Aorta (tissue), 5 donors: Measurements from ENCODE around the gene HOXA9. TPM values are rescaled to one million over a fixed set of nuclear protein-coding genes. Genes with fewer than 3 reads are reported as not detected.

Source experiments
- ATAC-seq: fragments of 200-7000 bp; cut with Tn5 transposase; one replicate; pipeline ENCODE4 v1.9.1; 2022; ENCODE audit warnings: moderate library complexity; ENCODE audit not compliant: low FRiP score
- DNase-seq, 2 donors: peaks; one replicate each; pipeline ENCODE4 v3.0.0-alpha.2; 2020
- H3K27ac ChIP-seq, 2 donors: one replicate each; pipeline ENCODE4 v1.5.1; 2013; ENCODE audit warnings: low read length in 2 of 2, mild to moderate bottlenecking in 2 of 2, moderate library complexity in 2 of 2, control low read depth in 1 of 2, inconsistent platforms in 1 of 2, low read depth in 1 of 2
- H3K27me3 ChIP-seq, 2 donors: one replicate each; pipeline ENCODE4 v1.6.1; 2013; ENCODE audit warnings: control low read depth in 1 of 2, low read length in 1 of 2, mild to moderate bottlenecking in 1 of 2, moderate library complexity in 1 of 2; ENCODE audit not compliant: insufficient read depth in 2 of 2, control insufficient read depth in 1 of 2
- H3K36me3 ChIP-seq, 2 donors: one replicate each; pipeline ENCODE4 v1.6.1; 2013; ENCODE audit warnings: control low read depth in 1 of 2, low read length in 1 of 2, mild to moderate bottlenecking in 1 of 2; ENCODE audit not compliant: insufficient read depth in 2 of 2, control insufficient read depth in 1 of 2
- H3K4me1 ChIP-seq, 2 donors: one replicate each; pipeline ENCODE4 v1.6.1; 2013; ENCODE audit warnings: low read length in 2 of 2, control low read depth in 1 of 2, mild to moderate bottlenecking in 1 of 2, moderate library complexity in 1 of 2; ENCODE audit not compliant: insufficient read depth in 2 of 2, control insufficient read depth in 1 of 2
- H3K4me3 ChIP-seq, 2 donors: one replicate each; pipeline ENCODE4 v1.5.1; 2013; ENCODE audit warnings: low read length in 2 of 2, control low read depth in 1 of 2, mild to moderate bottlenecking in 1 of 2
- H3K9me3 ChIP-seq: one replicate; pipeline ENCODE4 v1.6.1; 2013; ENCODE audit warnings: mild to moderate bottlenecking, low read length; ENCODE audit not compliant: control insufficient read depth
- WGBS, 2 donors: extraction: QIAGEN DNeasy Blood & Tissue Kit; methylation state at CpG; one replicate each; pipeline ENCODE4 v1.1.7; 2013; 5-methylcytosine and 5-hydroxymethylcytosine counted together
- intact Hi-C, 2 donors: fragments of 100-400 bp; cut with DNase I; formaldehyde crosslinking; loops; one replicate each; pipeline versions ENCODE4 v1.14.2 to v1.15.0; 2022
- polyA plus RNA-seq, 2 donors: library from polyadenylated mRNA; stranded (reverse); fragments of 200-250 nt; gene quantifications; one replicate each; pipeline ENCODE4 v1.2.3, GENCODE V29; 2013
- total RNA-seq, 2 donors: library from RNA; stranded (reverse); fragmentation: NEBNext Ultra II Directional; extraction: Animal tissue kit (Norgen Biotek cat#: 25700); gene quantifications; one replicate each; pipeline ENCODE4 v1.2.1, GENCODE V29; 2021
- donor health status: healthy with polysubstance abuse.
- donor health status: Bipolar disorder and iron deficiency.
- donor health status: DM: no; HTN: no; CAD: no.
- donor health status: DM: no; HTN: no; CAD: no.
- donor health status: DM: yes; HTN: yes; CAD: no.

The HOXA9 gene
- total and polyA plus RNA-seq, 4 donors: 1.5 to 5.8 (median 2.4) TPM

DNA sequence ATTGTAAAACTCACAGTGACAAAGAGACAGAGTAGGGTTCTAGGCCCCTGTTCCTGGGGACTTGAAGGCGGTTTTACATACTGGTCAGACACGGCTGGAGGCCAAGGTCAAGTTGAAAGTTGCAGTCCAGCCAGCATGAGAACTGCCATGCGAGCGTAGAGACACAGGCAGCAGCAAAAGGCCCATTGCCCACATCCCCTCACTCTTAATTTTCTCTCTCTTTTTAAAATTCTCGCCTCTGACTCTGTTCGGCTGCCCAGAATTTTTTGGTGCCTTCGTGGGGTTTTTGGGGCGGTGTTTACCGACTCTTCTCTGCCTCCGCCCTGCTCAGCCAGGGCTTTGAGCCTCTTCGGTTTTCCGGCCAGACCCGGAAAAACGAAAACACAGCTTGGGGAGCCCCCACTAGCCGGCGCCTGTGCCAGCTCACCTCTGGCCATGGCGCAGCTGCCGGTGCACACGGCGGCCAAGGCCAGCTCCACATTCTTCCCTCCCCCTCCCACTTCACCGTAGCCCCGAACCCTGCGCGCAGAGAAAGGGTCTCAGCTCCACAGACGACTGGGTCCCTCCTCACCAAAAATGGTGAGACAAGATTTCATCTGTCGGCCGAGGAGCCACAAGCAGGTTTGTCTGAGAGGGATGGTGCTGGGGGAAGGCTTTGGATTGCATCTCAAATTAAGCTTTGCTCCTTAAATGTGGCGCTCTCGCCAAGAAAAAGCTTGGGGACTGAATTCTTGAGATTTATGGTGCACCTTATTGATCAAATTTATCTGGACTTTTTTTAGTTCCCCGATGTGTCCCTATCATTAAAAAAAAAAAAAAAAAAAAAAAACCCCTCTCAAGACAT, 36.9 kb upstream of the HOXA9 start:
- 26 to 34% methylated on average over 30 of the region's 30 CpGs for WGBS, 2 donors
- Histone ChIP-seq H3K27me3 (peaks cover 0 to 2% of the 10 kb centered on the region in 2 donors), H3K27ac (no peak overlapping the region), H3K36me3 (no peaks in the 10 kb centered on the region), H3K4me1 (no peaks in the 10 kb centered on the region), H3K9me3 (no peaks in the 10 kb centered on the region), H3K4me3 (no peak overlapping the region)
- intact Hi-C loops: loop anchor here in 1 of 2 donors (5.0 kb wide), 1 partner anchor 890 kb away; no protein-coding TSS in a partner anchor
- DNase-seq (peak in 1 of 2 donors; percentile 31), ATAC-seq (no peak)

DNA sequence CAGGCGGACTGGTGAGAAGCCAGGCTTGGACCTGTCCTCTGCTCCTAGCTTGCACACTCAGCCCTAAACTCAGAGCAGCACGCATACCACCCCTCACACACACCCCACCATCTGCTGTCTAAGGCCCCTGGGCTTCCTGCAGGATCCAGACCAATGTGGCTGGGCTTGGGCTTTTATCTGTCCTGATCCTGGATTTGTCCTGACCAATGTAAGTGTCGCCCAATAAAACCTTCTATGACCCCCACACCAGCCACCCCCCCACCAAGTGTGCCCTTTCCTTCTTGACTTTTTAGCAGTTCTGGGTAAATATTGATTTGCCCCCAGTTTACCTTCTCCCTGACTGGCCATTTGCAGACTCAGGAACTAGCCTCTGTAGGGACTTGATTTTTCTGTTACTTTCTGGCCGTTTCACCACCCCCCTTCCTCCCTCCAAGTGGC, 36.3 kb upstream of the HOXA9 start:
- 34 to 59% methylated on average over 4 of the region's 4 CpGs for WGBS, 2 donors
- DNase-seq (peak in 1 of 2 donors; percentile 47), ATAC-seq (no peak)
- intact Hi-C loops: loop anchor here in 1 of 2 donors (5.0 kb wide), 1 partner anchor 891 kb away; no protein-coding TSS in a partner anchor
- Histone ChIP-seq H3K27ac (no peak overlapping the region), H3K9me3 (no peaks in the 10 kb centered on the region), H3K36me3 (no peaks in the 10 kb centered on the region), H3K27me3 (peaks cover 0 to 2% of the 10 kb centered on the region in 2 donors), H3K4me1 (no peaks in the 10 kb centered on the region), H3K4me3 (no peak overlapping the region)

DNA sequence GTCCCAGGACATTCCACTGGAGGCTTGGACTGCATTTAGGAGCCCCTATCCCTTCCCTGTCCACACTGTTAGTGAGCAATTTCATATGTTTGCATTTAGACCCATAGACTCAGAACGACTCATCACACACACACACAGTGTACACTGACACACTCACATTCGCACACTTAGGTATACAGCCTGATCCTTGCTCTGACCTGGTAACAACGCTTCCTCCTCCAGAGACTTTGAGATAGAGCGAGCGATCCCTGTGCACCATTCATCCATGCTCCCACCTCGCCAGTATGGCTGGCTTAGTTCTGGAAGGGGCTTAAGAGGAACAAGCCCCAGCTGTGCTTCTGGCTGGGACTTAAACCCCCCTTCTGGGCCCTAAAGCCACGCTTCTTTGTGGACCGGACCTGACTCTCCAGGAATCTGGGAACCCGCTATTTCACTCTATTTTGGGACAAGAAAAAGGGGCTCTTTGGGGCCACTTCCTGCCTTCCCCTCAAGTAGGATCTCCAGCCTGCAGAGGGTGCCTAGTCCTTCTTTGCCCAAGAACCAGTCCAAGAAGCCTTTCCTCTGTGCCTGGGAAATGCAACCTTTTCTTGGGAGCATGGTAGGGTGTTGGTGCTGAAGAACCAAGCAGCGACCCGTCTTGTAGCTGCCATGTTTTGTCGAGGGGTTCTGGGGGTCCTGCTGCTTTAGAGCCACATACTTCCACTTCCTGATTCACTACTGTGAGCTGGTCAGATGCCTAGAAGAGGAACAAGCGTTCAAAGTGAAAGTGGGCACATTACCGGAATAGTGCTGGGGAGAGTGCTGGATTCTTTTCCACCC, 35.6 kb upstream of the HOXA9 start:
- no peaks in the 10 kb centered on the region for H3K36me3 ChIP-seq
- intact Hi-C loops: loop anchor here in 1 of 2 donors (5.0 kb wide), 1 partner anchor 891 kb away; no protein-coding TSS in a partner anchor
- no peaks in the 10 kb centered on the region for H3K4me1 ChIP-seq
- WGBS, 2 donors: 19 to 26% methylated on average over 14 of the region's 14 CpGs
- DNase-seq (peak in 1 of 2 donors; percentile 36), ATAC-seq (no peak)
- H3K9me3 ChIP-seq: no peaks in the 10 kb centered on the region
- H3K27ac ChIP-seq: no peak overlapping the region
- H3K4me3 ChIP-seq: no peak overlapping the region
- peaks cover 0 to 2% of the 10 kb centered on the region in 2 donors for H3K27me3 ChIP-seq

DNA sequence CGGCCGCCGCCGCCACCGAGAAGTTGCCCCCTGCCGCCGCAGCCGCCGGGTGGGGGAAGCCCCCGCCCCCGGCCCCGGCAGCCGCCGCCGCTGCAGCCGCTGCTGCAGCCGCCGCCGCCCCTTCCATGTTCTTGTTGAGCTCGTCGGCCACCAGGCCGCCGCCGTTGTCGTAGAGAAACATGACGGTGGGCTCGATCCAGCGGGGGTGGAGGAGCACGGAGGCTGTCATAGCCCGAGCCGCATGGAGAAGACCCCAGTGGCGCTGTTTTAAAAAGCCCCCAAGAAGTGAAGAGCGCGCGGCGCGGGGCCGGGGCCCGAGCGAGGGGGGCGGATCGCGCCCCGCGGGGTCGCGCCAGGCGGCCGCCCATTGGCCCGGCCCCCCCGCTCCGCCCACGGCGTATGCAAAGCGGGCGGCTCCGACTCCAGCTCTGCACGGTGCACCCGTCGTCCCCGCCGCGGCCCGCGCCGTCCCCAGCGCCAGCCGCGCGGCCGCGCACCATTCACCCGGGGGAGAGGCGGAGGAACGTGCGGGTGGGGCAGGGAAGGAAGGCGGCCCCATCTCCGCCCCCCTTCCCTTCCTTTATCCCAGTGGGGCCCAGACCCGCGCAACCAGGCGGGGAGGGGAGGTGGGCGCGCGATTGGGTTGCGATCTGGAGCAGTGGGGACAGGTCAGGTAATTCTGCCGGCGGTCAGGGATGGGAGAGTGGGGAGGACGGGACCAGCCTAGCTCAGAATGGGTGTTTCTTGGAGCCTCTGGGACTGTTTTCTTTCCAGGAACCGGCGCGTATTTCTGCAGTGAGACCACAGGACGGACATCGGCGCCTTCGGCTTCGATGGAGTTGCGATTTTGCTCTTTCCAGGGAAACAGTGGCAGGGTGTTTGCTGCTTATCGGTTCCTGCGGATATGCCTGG, 34.8 kb upstream of the HOXA9 start, which contains the start of gene HOXA13:
Gene HOXA13, minus strand, starts transcription at position 243 of the 912 bp plus-strand sequence. Its CDS starts 14 bp downstream, at position 229.
- Histone ChIP-seq H3K27ac (no peak within 1 kb of the TSS), H3K4me1 (no peaks in the 10 kb centered on the region), H3K36me3 (no peaks in the 10 kb centered on the region), H3K4me3 (peak within 1 kb of the TSS; percentile 16 to 36), H3K27me3 (peaks cover 0 to 2% of the 10 kb centered on the region in 2 donors), H3K9me3 (no peaks in the 10 kb centered on the region)
- DNase-seq: peak in 1 of 2 donors; percentile 75
- no peak for ATAC-seq
- WGBS, 2 donors: 1 to 2% methylated on average over 61 to 99 of the region's 99 CpGs
- intact Hi-C loops: loop anchor here (5.0 to 10.0 kb wide), 5 partner anchors 715 to 895 kb away; no protein-coding TSS in a partner anchor

DNA sequence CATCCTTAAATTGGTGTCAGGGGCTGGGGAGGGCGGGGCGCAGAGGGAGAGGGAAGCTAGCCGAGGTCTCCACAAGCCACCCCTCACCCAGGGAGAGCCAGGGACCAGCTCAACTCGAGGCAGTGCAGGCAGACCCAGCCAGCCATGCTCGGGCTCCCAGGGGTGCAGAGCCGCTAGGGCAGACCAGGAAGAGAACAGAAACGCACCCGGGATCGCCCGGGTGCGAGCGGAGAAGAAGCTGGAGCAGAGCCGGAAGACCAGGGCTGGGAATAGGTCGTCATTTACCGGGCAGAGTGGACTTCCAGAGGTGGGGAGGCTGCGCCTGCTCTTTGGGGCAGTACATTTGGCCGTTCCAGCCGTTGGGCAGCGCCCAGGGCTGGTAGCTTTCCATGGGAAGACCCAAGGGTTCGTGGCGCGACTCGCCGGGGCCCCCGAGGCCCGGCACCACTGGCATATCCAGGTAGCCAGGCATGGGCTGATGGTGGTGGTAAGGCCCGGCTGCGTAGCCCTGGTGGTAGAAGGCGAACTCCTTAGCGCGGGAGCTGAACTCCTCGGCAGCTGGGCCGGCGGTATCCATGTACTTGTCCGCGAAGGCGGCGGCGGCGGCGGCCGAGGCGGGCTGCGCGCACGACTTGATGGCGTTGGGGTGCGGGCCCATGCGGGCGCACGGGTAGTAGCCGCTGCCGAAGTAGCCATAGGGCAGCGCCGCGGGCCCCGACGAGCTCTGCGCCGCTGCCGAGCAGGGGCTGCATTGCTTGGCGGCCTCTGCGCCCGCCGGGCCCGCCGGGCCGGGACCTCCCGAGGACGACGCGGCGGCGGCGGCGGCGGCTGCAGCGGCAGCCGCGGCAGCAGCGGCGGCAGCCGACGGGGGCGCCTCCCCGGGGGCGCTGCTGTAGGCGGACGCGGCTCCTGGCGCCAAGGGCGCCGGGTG, 33.8 kb upstream of the HOXA9 start:
- DNase-seq (peak; percentile 46 to 77), ATAC-seq (no peak)
- WGBS, 2 donors: 2 to 4% methylated on average over 63 to 93 of the region's 93 CpGs
- H3K27me3 ChIP-seq: peaks cover 0 to 2% of the 10 kb centered on the region in 2 donors
- no peaks in the 10 kb centered on the region for H3K4me1 ChIP-seq
- no peaks in the 10 kb centered on the region for H3K36me3 ChIP-seq
- no peaks in the 10 kb centered on the region for H3K9me3 ChIP-seq
- intact Hi-C loops: loop anchor here (5.0 to 10.0 kb wide), 4 partner anchors 716 to 896 kb away; no protein-coding TSS in a partner anchor
- H3K27ac ChIP-seq: no peak overlapping the region
- H3K4me3 ChIP-seq: peak overlapping the region in 1 of 2 donors; percentile 16

DNA sequence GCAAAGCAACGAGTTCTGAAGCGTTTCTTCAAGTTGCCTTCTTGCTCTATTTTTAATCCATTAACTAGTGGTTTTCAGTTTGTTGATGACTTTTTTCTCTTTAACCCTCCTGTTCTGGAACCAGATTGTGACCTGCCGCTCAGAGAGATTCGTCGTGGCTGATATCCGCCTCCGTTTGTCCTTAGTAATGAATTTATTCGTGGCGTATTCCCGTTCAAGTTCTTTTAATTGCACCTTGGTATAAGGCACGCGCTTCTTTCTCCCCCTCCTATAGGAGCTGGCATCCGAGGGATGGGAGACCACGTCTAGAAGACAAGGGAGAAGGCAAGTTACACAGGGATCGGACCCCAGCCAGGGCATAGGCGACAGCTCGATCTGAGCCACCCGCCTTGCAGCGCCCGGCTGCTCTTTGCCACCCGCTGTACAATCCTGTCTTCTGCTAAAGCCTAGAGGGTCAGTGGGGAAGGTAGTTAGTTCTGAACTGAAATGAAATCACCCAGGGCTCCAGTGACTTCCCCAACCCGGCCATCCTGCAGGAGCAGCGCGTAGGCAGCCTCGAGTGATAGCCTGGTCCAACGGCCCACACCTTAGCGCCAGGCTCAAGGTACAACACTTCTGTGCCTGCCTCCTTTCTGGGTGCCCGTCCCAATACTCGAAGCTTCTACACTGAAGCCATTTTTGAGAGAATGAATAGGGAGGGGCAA, 33.0 kb upstream of the HOXA9 start:
- intact Hi-C loops: loop anchor here (5.0 to 10.0 kb wide), 4 partner anchors 717 to 897 kb away; no protein-coding TSS in a partner anchor
- Histone ChIP-seq H3K27ac (no peak overlapping the region), H3K4me1 (no peaks in the 10 kb centered on the region), H3K36me3 (no peaks in the 10 kb centered on the region), H3K9me3 (no peaks in the 10 kb centered on the region), H3K4me3 (no peak overlapping the region), H3K27me3 (peaks cover 0 to 2% of the 10 kb centered on the region in 2 donors)
- DNase-seq: peak; percentile 41 to 62
- ATAC-seq: no peak
- 20 to 22% methylated on average over 29 of the region's 29 CpGs for WGBS, 2 donors
